ENCODE measurements around the gene ADAMTS3.

GRCh38 chr4:72538006-72538405 lies 31.0 kb downstream of the ADAMTS3 start:
- TF ChIP-seq CTCF (conservative IDR thresholded peaks at IDR 0.05; ENCODE audit: low read depth in 2 of 2): no peak
- no peak for TF ChIP-seq CREB1 (CRISPR knock-in tag; IDR thresholded peaks at IDR 0.05; ENCODE audit: low read depth)
- no peak for TF ChIP-seq EZH2 (IDR thresholded peaks at IDR 0.05; ENCODE audit: low read depth, unreplicated experiment)
- no peak for TF ChIP-seq REST (IDR thresholded peaks at IDR 0.05; ENCODE audit: unreplicated experiment)
- TF ChIP-seq POLR2AphosphoS5 (IDR thresholded peaks at IDR 0.05; ENCODE audit: low read depth): no peak
- no peak for TF ChIP-seq NANOG (IDR thresholded peaks at IDR 0.05; ENCODE audit: borderline replicate concordance)
- no peak for TF ChIP-seq JUNB (IDR thresholded peaks at IDR 0.05; ENCODE audit: unreplicated experiment)
- TF ChIP-seq EZH2phosphoT487 (IDR thresholded peaks at IDR 0.05; ENCODE audit: unreplicated experiment): no peak
- no peak for TF ChIP-seq ZNF462 (CRISPR knock-in tag; IDR thresholded peaks at IDR 0.05)
- no peak for TF ChIP-seq ETS1 (IDR thresholded peaks at IDR 0.05)
